ENCODE results near the gene LARP4B. TPM values are rescaled to one million over a fixed set of nuclear protein-coding genes. Genes with fewer than 3 reads are reported as not detected.

LARP4B gene
- total RNA-seq, 1 donor from 2014 or later = 33.1 TPM

DNA sequence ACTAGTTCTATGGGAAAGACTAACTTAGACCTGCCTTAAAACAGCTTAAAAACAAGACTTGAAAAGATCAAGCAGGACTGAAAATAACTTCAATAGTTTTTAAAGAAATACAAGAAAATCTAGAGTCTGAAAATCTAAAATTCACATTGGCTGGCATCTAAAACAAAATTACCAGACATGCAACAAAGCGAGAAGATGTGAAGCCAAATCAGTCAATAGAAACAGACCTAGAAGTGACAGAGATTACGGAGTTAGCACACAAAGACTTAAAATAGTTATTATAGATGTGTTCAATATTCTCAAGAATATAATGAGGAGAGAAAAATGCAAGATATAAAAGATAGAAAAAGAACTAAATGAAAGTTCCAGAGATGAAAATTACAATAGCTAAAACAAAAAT, 163.7 kb downstream of the LARP4B start:
- H3K9me3 ChIP-seq (ENCODE audit: low read depth) = no peaks in the 10 kb centered on the region
- H4K20me1 ChIP-seq (ENCODE audit: low read depth) = no peaks in the 10 kb centered on the region
- H3K4me1 Mint-ChIP-seq = no peaks in the 10 kb centered on the region
- no peak overlapping the region for H3K4me3 Mint-ChIP-seq
- no peak overlapping the region for H3K4me3 ChIP-seq
- H3K9me3 Mint-ChIP-seq = peaks cover 27% of the 10 kb centered on the region
- H3K9ac ChIP-seq = no peak overlapping the region
- H3K27ac ChIP-seq = no peak overlapping the region
- no peaks in the 10 kb centered on the region for H3K36me3 Mint-ChIP-seq
- no peaks in the 10 kb centered on the region for H3K27me3 ChIP-seq
- no peaks in the 10 kb centered on the region for H3F3A ChIP-seq (ENCODE audit: low read depth)
- TF ChIP-seq, protein P1, sequence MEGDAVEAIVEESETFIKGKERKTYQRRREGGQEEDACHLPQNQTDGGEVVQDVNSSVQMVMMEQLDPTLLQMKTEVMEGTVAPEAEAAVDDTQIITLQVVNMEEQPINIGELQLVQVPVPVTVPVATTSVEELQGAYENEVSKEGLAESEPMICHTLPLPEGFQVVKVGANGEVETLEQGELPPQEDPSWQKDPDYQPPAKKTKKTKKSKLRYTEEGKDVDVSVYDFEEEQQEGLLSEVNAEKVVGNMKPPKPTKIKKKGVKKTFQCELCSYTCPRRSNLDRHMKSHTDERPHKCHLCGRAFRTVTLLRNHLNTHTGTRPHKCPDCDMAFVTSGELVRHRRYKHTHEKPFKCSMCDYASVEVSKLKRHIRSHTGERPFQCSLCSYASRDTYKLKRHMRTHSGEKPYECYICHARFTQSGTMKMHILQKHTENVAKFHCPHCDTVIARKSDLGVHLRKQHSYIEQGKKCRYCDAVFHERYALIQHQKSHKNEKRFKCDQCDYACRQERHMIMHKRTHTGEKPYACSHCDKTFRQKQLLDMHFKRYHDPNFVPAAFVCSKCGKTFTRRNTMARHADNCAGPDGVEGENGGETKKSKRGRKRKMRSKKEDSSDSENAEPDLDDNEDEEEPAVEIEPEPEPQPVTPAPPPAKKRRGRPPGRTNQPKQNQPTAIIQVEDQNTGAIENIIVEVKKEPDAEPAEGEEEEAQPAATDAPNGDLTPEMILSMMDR (IDR thresholded peaks at IDR 0.05) = no peak
- no peak for TF ChIP-seq EZH2phosphoT487 (IDR thresholded peaks at IDR 0.05)
- TF ChIP-seq EZH2 (IDR thresholded peaks at IDR 0.05) = no peak
- no peak overlapping the region for H3K4me2 ChIP-seq
- no peak overlapping the region for H3K27ac Mint-ChIP-seq
- H3K36me3 ChIP-seq = no peaks in the 10 kb centered on the region
- no peak for DNase-seq (ENCODE audit: low spot score)
- no peaks in the 10 kb centered on the region for H3K4me1 ChIP-seq
- H3K27me3 Mint-ChIP-seq (ENCODE audit: insufficient read depth, low read depth) = peaks cover 2% of the 10 kb centered on the region
- no peak overlapping the region for H2AFZ ChIP-seq (replicated peaks)
- H3K79me2 ChIP-seq (ENCODE audit: low read depth) = no peaks in the 10 kb centered on the region

DNA sequence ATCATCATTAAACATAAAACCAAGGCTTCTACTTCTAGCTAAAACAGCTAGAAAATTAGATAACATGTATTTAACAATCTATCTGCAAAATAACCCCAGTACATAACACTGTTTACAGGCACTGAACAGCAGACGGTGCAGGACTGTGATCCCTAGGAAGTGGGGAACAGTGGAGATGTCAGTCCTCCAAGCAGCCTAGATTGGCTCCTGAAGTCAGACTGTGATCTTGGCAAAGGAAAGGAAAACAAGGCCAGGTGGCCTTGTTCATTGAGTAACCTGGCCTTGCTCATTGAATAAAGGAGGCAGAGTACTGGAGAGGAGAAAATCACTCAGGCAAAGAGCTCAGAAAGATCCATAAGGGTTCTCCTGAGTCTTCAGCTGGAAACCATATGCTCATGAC, 164.3 kb downstream of the LARP4B start:
- Mint-ChIP-seq H3K4me1 (no peaks in the 10 kb centered on the region), H3K9me3 (peaks cover 33% of the 10 kb centered on the region), H3K36me3 (no peaks in the 10 kb centered on the region), H3K27me3 (ENCODE audit: insufficient read depth, low read depth) (peaks cover 2% of the 10 kb centered on the region), H3K4me3 (no peak overlapping the region), H3K27ac (no peak overlapping the region)
- no peaks in the 10 kb centered on the region for H3K79me2 ChIP-seq (ENCODE audit: low read depth)
- H3K9ac ChIP-seq = no peak overlapping the region
- peaks cover under 1% of the 10 kb centered on the region for H3K27me3 ChIP-seq
- no peak overlapping the region for H3K27ac ChIP-seq
- no peak for DNase-seq (ENCODE audit: low spot score)
- no peaks in the 10 kb centered on the region for H4K20me1 ChIP-seq (ENCODE audit: low read depth)
- no peaks in the 10 kb centered on the region for H3K4me1 ChIP-seq
- no peaks in the 10 kb centered on the region for H3K36me3 ChIP-seq
- TF ChIP-seq EZH2 (IDR thresholded peaks at IDR 0.05) (no peak), EZH2phosphoT487 (IDR thresholded peaks at IDR 0.05) (no peak)
- TF ChIP-seq, protein P1 (IDR thresholded peaks at IDR 0.05) = no peak
- no peaks in the 10 kb centered on the region for H3F3A ChIP-seq (ENCODE audit: low read depth)
- H3K9me3 ChIP-seq (ENCODE audit: low read depth) = no peaks in the 10 kb centered on the region
- no peak overlapping the region for H3K4me2 ChIP-seq
- no peak overlapping the region for H3K4me3 ChIP-seq
- no peak overlapping the region for H2AFZ ChIP-seq (replicated peaks)

DNA sequence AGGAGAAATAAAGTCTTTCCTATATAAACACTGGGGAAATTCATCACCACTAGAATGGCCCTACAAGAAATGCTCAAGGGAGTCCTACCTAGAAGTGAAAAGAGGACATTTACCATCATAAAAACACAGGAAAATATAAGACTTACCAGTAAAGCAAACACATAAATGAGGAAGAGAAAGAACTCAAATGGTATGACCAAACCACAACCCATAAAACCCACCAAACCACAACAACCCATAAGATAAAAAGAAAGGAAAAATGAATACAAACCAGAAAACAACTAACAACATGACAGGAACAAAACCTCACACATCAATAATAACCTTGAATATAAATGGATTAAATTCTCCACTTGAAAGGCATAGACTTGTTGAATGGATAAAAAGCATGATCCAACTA, 170.1 kb downstream of the LARP4B start:
- H3K4me3 Mint-ChIP-seq = no peak overlapping the region
- Histone ChIP-seq H3K4me2 (no peak overlapping the region), H3K9ac (no peak overlapping the region), H3K27me3 (peaks cover 12% of the 10 kb centered on the region), H3K4me1 (no peaks in the 10 kb centered on the region), H3F3A (ENCODE audit: low read depth) (no peaks in the 10 kb centered on the region), H3K4me3 (no peak overlapping the region), H3K79me2 (ENCODE audit: low read depth) (no peaks in the 10 kb centered on the region), H2AFZ (replicated peaks) (no peak overlapping the region), H4K20me1 (ENCODE audit: low read depth) (no peaks in the 10 kb centered on the region), H3K27ac (no peak overlapping the region), H3K36me3 (no peaks in the 10 kb centered on the region), H3K9me3 (ENCODE audit: low read depth) (no peaks in the 10 kb centered on the region)
- H3K9me3 Mint-ChIP-seq = peaks cover 30% of the 10 kb centered on the region
- no peak for DNase-seq (ENCODE audit: low spot score)
- H3K4me1 Mint-ChIP-seq = no peaks in the 10 kb centered on the region
- no peak for TF ChIP-seq EZH2phosphoT487 (IDR thresholded peaks at IDR 0.05)
- no peak for TF ChIP-seq EZH2 (IDR thresholded peaks at IDR 0.05)
- TF ChIP-seq, protein P1 (IDR thresholded peaks at IDR 0.05) = no peak
- no peaks in the 10 kb centered on the region for H3K27me3 Mint-ChIP-seq (ENCODE audit: insufficient read depth, low read depth)
- no peaks in the 10 kb centered on the region for H3K36me3 Mint-ChIP-seq
- H3K27ac Mint-ChIP-seq = no peak overlapping the region

All from neural progenitor cell (in vitro differentiated cells).